ENCODE results near the gene CEP152.

The CEP152 gene

DNA sequence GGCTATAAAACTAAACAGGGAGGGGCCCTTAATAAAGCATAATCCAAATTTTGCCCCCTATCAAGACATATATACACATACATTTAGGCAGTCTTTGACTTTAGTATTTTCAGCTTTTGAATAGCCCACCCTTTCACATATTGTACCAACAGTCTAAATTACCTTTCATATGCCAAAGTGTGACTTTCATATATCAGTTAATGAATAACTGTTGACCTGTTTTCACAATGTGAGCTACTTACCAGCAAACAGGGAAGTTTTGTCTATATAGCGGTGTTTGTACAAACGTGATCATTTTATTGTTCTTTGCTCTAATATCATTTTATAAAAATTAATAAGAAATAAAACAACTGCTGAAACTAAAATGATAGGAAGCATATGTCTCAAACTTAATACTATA lies 28.0 kb downstream of the CEP152 start:
- TF ChIP-seq, protein P1, sequence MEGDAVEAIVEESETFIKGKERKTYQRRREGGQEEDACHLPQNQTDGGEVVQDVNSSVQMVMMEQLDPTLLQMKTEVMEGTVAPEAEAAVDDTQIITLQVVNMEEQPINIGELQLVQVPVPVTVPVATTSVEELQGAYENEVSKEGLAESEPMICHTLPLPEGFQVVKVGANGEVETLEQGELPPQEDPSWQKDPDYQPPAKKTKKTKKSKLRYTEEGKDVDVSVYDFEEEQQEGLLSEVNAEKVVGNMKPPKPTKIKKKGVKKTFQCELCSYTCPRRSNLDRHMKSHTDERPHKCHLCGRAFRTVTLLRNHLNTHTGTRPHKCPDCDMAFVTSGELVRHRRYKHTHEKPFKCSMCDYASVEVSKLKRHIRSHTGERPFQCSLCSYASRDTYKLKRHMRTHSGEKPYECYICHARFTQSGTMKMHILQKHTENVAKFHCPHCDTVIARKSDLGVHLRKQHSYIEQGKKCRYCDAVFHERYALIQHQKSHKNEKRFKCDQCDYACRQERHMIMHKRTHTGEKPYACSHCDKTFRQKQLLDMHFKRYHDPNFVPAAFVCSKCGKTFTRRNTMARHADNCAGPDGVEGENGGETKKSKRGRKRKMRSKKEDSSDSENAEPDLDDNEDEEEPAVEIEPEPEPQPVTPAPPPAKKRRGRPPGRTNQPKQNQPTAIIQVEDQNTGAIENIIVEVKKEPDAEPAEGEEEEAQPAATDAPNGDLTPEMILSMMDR (IDR thresholded peaks at IDR 0.05; ENCODE audit: low read length): no peak
- TF ChIP-seq EZH2phosphoT487 (IDR thresholded peaks at IDR 0.05; ENCODE audit: low read length) (no peak), EZH2 (optimal IDR thresholded peaks at IDR 0.05; ENCODE audit: low read depth, low read length) (no peak)
- H2AFZ ChIP-seq (ENCODE audit: low read length): no peak overlapping the region
- H3K9ac ChIP-seq (ENCODE audit: low read length): no peak overlapping the region
- no peaks in the 10 kb centered on the region for H3K79me2 ChIP-seq (ENCODE audit: low read length)
- no peaks in the 10 kb centered on the region for H4K20me1 ChIP-seq (ENCODE audit: insufficient read depth, low read length)
- peaks cover 8% of the 10 kb centered on the region; the same call in 1 of the 2 replicates for H3K36me3 ChIP-seq (replicated peaks; ENCODE audit: insufficient read depth, low read length)
- H3K4me3 ChIP-seq (ENCODE audit: low read length): no peak overlapping the region
- H3K27ac ChIP-seq (ENCODE audit: low read length): no peak overlapping the region
- no peaks in the 10 kb centered on the region for H3K9me3 ChIP-seq (replicated peaks; ENCODE audit: insufficient read depth, low read length)
- no peak overlapping the region for H3K4me2 ChIP-seq (ENCODE audit: low read depth, low read length)
- no peaks in the 10 kb centered on the region for H3K4me1 ChIP-seq (ENCODE audit: low read length)
- DNase-seq: no peak
- no peaks in the 10 kb centered on the region for H3K27me3 ChIP-seq (replicated peaks; ENCODE audit: insufficient read depth, low read length)
- no peaks in the 10 kb centered on the region for H3K9me2 ChIP-seq (replicated peaks; ENCODE audit: insufficient read depth, low read length)
- no peaks in the 10 kb centered on the region for H3F3A ChIP-seq (ENCODE audit: insufficient read depth, low read length)

DNA sequence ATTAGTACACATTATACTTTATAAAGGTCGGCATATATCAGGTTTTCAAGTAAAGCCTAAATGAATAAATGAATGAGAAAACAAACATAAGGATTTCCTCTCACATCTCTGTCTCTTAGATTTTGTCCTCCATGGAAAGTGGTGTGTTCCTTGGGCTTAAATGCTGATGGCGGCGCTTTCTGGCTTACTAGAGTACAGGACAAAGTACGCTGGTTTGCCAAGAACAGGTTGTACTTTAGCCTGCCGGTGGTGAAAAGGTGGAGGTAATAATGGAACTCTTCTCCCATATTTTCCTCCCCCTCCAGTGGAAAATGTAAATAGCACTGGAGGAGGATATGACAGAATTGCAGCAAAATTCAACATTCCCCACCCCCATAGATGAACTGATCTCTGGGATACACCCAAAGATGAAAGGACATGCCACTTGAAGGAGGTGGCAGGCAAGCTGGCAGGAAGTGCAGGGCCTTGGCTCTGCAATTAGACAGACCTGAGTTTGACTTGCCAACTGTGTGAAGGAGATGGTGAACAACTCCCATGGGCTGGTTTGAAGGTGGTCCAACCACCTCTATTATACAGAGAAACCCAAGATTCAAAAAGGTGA lies 29.3 kb downstream of the CEP152 start:
- H2AFZ ChIP-seq (ENCODE audit: low read length): no peak overlapping the region
- H4K20me1 ChIP-seq (ENCODE audit: insufficient read depth, low read length): no peaks in the 10 kb centered on the region
- H3K79me2 ChIP-seq (ENCODE audit: low read length): no peaks in the 10 kb centered on the region
- H3K27me3 ChIP-seq (replicated peaks; ENCODE audit: insufficient read depth, low read length): no peaks in the 10 kb centered on the region
- no peak overlapping the region for H3K27ac ChIP-seq (ENCODE audit: low read length)
- H3K4me1 ChIP-seq (ENCODE audit: low read length): no peaks in the 10 kb centered on the region
- no peak overlapping the region for H3K9ac ChIP-seq (ENCODE audit: low read length)
- H3F3A ChIP-seq (ENCODE audit: insufficient read depth, low read length): no peaks in the 10 kb centered on the region
- H3K9me2 ChIP-seq (replicated peaks; ENCODE audit: insufficient read depth, low read length): no peaks in the 10 kb centered on the region
- TF ChIP-seq EZH2phosphoT487 (IDR thresholded peaks at IDR 0.05; ENCODE audit: low read length) (no peak), EZH2 (optimal IDR thresholded peaks at IDR 0.05; ENCODE audit: low read depth, low read length) (no peak)
- TF ChIP-seq, protein P1 (IDR thresholded peaks at IDR 0.05; ENCODE audit: low read length): no peak
- H3K36me3 ChIP-seq (replicated peaks; ENCODE audit: insufficient read depth, low read length): peaks cover 8% of the 10 kb centered on the region; the same call in 1 of the 2 replicates
- no peaks in the 10 kb centered on the region for H3K9me3 ChIP-seq (replicated peaks; ENCODE audit: insufficient read depth, low read length)
- no peak overlapping the region for H3K4me2 ChIP-seq (ENCODE audit: low read depth, low read length)
- DNase-seq: no peak
- no peak overlapping the region for H3K4me3 ChIP-seq (ENCODE audit: low read length)

DNA sequence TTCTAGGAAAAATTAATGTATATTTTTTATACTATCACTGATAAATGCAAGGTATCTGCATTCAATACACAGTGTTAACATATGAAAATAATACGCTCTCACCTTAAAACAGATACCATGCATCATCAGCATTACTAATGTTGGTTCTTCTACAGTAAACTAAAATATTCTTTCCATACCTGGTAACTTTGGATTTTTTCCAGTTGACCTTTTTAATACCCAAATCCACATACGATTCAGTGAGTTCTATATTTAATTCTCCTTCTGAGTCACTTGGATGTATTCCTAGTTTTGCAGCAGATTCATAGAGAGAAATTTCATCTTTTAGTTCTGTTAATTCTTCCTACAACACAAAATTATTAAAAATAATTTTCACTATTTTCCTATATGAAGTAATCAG lies 29.9 kb downstream of the CEP152 start:
- Histone ChIP-seq H3K27ac (ENCODE audit: low read length) (no peak overlapping the region), H3K9me2 (replicated peaks; ENCODE audit: insufficient read depth, low read length) (no peaks in the 10 kb centered on the region), H3K4me2 (ENCODE audit: low read depth, low read length) (no peak overlapping the region), H3K79me2 (ENCODE audit: low read length) (no peaks in the 10 kb centered on the region), H3F3A (ENCODE audit: insufficient read depth, low read length) (no peaks in the 10 kb centered on the region), H3K27me3 (replicated peaks; ENCODE audit: insufficient read depth, low read length) (no peaks in the 10 kb centered on the region), H3K9me3 (replicated peaks; ENCODE audit: insufficient read depth, low read length) (no peaks in the 10 kb centered on the region), H2AFZ (ENCODE audit: low read length) (no peak overlapping the region), H3K9ac (ENCODE audit: low read length) (no peak overlapping the region), H4K20me1 (ENCODE audit: insufficient read depth, low read length) (no peaks in the 10 kb centered on the region), H3K4me3 (ENCODE audit: low read length) (no peak overlapping the region), H3K36me3 (replicated peaks; ENCODE audit: insufficient read depth, low read length) (peaks cover 8% of the 10 kb centered on the region; the same call in 1 of the 2 replicates), H3K4me1 (ENCODE audit: low read length) (no peaks in the 10 kb centered on the region)
- DNase-seq: no peak
- TF ChIP-seq EZH2phosphoT487 (IDR thresholded peaks at IDR 0.05; ENCODE audit: low read length) (no peak), EZH2 (optimal IDR thresholded peaks at IDR 0.05; ENCODE audit: low read depth, low read length) (no peak)
- TF ChIP-seq, protein P1 (IDR thresholded peaks at IDR 0.05; ENCODE audit: low read length): no peak

Measured in MM.1S (cell line).